ENCODE results near the gene KIF2C.

DNA sequence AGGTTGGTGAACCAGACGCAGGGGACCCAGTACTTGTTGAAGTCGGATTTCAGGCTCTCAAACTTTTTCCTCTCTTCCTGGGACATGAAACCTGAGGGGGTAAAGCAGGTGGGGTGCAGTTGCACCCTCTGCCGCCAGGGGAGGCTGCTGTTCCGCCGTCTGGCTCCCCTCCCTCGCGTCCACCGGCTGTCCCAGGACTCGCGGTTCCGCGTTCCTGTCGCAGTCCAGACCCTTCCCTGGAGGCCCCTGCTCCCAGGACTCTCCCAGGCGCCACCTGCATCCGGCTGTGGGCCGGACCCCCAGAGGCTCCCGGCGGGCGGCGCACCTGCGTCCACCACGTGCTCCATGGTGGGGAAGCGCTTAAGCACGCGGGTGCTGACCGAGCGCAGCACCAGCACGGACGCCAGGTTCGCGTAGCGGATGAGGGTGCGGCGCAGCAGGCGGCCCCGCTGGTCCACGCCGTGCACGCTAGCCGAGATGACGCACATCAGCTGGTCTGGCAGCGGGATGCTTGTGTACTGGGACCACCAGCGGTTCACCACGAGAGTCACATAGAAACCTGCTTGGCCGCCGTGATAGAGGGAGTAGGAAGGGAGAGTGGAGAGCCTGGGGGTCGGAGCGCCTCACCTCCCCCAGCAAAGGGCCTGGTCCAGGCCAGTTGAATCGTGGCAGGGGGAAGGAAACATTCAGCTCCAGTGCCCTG, 46.7 kb downstream of the KIF2C start:
- TF ChIP-seq EZH2 (IDR thresholded peaks at IDR 0.05) = no peak
- TF ChIP-seq POLR2AphosphoS5 (IDR thresholded peaks at IDR 0.05; ENCODE audit: borderline replicate concordance, low read depth, low read length) = no peak

Measured in SK-N-MC (cell line).